Brain microvascular endothelial cell (primary cell): ENCODE results near the gene C11orf24.
"Not testable (repeated sequence)": the region's sequence is repeated elsewhere in the genome, so short reads cannot be mapped to it uniquely, and the experiment has no call there.

Source experiments
- DNase-seq: peaks from one replicate; pipeline ENCODE4 v3.0.0-alpha.2; 2020
- H3K27ac ChIP-seq: fragments of 250-450 bp; sonication (Bioruptor Pico); 2 replicates; pipeline ENCODE4 v1.5.1; 2020; ENCODE audit warnings: mild to moderate bottlenecking, moderate library complexity
- H3K27me3 ChIP-seq: fragments of 250-450 bp; sonication (Bioruptor Pico); replicated peaks from 2 replicates; pipeline ENCODE4 v1.5.1; 2020; ENCODE audit warnings: mild to moderate bottlenecking
- H3K36me3 ChIP-seq: fragments of 250-450 bp; sonication (Bioruptor Pico); replicated peaks from 2 replicates; pipeline ENCODE4 v1.5.1; 2020; ENCODE audit warnings: mild to moderate bottlenecking
- H3K4me3 ChIP-seq: 2 replicates; pipeline ENCODE4 v1.5.1; 2011; ENCODE audit warnings: low read depth, mild to moderate bottlenecking, control low read depth, low read length, moderate library complexity
- in situ Hi-C: cut with HindIII; loops from 2 replicates; pipeline ENCODE4 v1.10.0; 2017; ENCODE audit warnings: low sequenced_read_pairs, low pct_ligation_motif_present
- TF ChIP-seq, protein P1 (sequence below): IDR thresholded peaks from 2 replicates; pipeline ENCODE4 v1.5.1; 2011; ENCODE audit warnings: low read depth, mild to moderate bottlenecking, moderate library complexity, low read length, control low read depth, inconsistent platforms; ENCODE audit errors: missing control alignments

C11orf24 gene

GRCh38 chr11:68300076-68300830, 28.5 kb upstream of the C11orf24 start:
- Histone ChIP-seq H3K27me3 (no peaks in the 10 kb centered on the region), H3K36me3 (no peaks in the 10 kb centered on the region), H3K4me3 (no peak overlapping the region), H3K27ac (no peak overlapping the region)
- in situ Hi-C loops: no loop called here
- DNase-seq: no peak
- TF ChIP-seq, protein P1, sequence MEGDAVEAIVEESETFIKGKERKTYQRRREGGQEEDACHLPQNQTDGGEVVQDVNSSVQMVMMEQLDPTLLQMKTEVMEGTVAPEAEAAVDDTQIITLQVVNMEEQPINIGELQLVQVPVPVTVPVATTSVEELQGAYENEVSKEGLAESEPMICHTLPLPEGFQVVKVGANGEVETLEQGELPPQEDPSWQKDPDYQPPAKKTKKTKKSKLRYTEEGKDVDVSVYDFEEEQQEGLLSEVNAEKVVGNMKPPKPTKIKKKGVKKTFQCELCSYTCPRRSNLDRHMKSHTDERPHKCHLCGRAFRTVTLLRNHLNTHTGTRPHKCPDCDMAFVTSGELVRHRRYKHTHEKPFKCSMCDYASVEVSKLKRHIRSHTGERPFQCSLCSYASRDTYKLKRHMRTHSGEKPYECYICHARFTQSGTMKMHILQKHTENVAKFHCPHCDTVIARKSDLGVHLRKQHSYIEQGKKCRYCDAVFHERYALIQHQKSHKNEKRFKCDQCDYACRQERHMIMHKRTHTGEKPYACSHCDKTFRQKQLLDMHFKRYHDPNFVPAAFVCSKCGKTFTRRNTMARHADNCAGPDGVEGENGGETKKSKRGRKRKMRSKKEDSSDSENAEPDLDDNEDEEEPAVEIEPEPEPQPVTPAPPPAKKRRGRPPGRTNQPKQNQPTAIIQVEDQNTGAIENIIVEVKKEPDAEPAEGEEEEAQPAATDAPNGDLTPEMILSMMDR: peak; percentile 16

- H3K36me3 ChIP-seq, in situ Hi-C loops, H3K4me3 ChIP-seq, H3K27me3 ChIP-seq, H3K27ac ChIP-seq, DNase-seq: not testable (repeated sequence)
These were observed 27.7 kb upstream of the C11orf24 start for GRCh38 chr11:68299517-68299879.

- in situ Hi-C loops: no loop called here
- Histone ChIP-seq H3K4me3 (no peak overlapping the region), H3K27me3 (no peaks in the 10 kb centered on the region), H3K36me3 (no peaks in the 10 kb centered on the region), H3K27ac (no peak overlapping the region)
- no peak for DNase-seq
- TF ChIP-seq, protein P1: no peak
These were observed 27.1 kb upstream of the C11orf24 start for GRCh38 chr11:68298659-68299516.

- in situ Hi-C loops: no loop called here
- TF ChIP-seq, protein P1: peak; percentile 97
- DNase-seq: peak; percentile 61
- Histone ChIP-seq H3K27me3 (no peaks in the 10 kb centered on the region), H3K27ac (no peak overlapping the region), H3K36me3 (no peaks in the 10 kb centered on the region), H3K4me3 (no peak overlapping the region)
These were observed 26.3 kb upstream of the C11orf24 start for GRCh38 chr11:68297812-68298658.

DNA sequence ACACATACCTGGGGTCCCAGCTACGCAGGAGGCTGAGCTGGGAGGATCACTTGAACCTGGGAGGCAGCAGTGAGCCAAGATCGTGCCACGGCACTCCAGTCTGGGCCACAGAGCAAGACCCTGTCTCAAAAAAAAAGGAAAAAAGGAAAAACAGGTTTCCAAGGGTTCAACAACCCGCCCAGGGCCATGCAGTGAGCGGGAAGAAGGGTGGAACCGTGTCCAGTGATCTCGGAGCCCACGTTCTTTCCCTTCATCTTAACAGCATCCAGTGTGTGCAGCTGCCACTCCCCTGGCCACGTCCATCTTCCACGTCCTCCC, 25.7 kb upstream of the C11orf24 start:
- in situ Hi-C loops: no loop called here
- TF ChIP-seq, protein P1: no peak
- no peak for DNase-seq
- H3K27me3 ChIP-seq: no peaks in the 10 kb centered on the region
- no peak overlapping the region for H3K4me3 ChIP-seq
- H3K27ac ChIP-seq: no peak overlapping the region
- no peaks in the 10 kb centered on the region for H3K36me3 ChIP-seq

DNA sequence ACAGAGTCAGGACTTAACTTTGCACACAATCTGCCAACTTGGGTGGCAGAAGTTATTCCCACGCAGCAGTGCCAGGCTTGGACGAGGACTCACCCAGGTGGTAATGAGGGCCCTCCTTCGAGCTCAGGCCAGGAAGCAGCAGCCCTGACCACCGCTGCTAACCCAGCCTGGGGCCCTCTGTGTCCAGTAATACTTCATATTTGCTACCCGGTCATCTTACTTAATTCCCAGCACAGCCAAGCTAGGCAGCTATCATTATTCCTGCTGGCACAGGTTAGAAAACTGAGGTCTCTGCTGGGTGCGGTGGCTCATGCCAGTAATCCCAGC, 25.2 kb upstream of the C11orf24 start:
- in situ Hi-C loops: no loop called here
- no peaks in the 10 kb centered on the region for H3K36me3 ChIP-seq
- H3K27me3 ChIP-seq: no peaks in the 10 kb centered on the region
- no peak for DNase-seq
- TF ChIP-seq, protein P1: no peak
- H3K4me3 ChIP-seq: no peak overlapping the region
- H3K27ac ChIP-seq: no peak overlapping the region
